ENCODE results near the gene PLXNA2. TPM values are rescaled to one million over a fixed set of nuclear protein-coding genes. Genes with fewer than 3 reads are reported as not detected.

PLXNA2 gene
- total and polyA plus RNA-seq, 2 of the 13 experiments (the other 11 are each of a cell fraction or from before 2014, with no cell fraction given): 1.1 to 2.1 TPM

GRCh38 chr1:208243527-208243966, 637 bp downstream of the PLXNA2 start (continued):
- TF ChIP-seq RAD51 (IDR thresholded peaks at IDR 0.05; ENCODE audit: borderline replicate concordance) (no peak), SIN3A (IDR thresholded peaks at IDR 0.05; ENCODE audit: borderline replicate concordance, low read depth, low read length) (no peak)

GRCh38 chr1:208242941-208243526, 1.1 kb downstream of the PLXNA2 start:
- peak overlapping the region; percentile 65 to 81 (median 80) for H3K4me3 ChIP-seq (replicated peaks in 1 of 3; ENCODE audit: insufficient read depth in 1 of 3, low read depth in 2 of 3, low read length in 3 of 3)
- H3K9ac ChIP-seq (ENCODE audit: insufficient read depth, low read depth, low read length): peak overlapping the region; percentile 51; the same call in 1 of the 2 replicates
- no peaks in the 10 kb centered on the region for H3K36me3 ChIP-seq (replicated peaks in 1 of 2; ENCODE audit: control insufficient read depth in 1 of 2, insufficient read depth in 2 of 2, low read length in 2 of 2)
- POLR2A ChIA-PET: interaction anchor here (1.5 kb wide), 1 partner anchor 40 kb away, joined by 3 read pairs; no protein-coding TSS in a partner anchor
- no peak for DNase-seq (ENCODE audit: low spot score)
- intact Hi-C loops (cut with micrococcal nuclease; ENCODE audit: unreplicated experiment) (no loop called here), in situ Hi-C loops (cut with HindIII; ENCODE audit: extremely low pct_ligation_motif_present, low pct_unique_long_range_greater_than_20kb) (loop anchor here (5.0 kb wide), 1 partner anchor 111 kb away; no protein-coding TSS in a partner anchor)
- no peaks in the 10 kb centered on the region for H4K20me1 ChIP-seq (ENCODE audit: insufficient read depth, low read length)
- BruUV-seq (replicated peaks): no TSS peak
- H3K27me3 ChIP-seq (ENCODE audit: control insufficient read depth in 1 of 2, insufficient read depth in 2 of 2, low read length in 2 of 2): peaks cover 0 to 21% of the 10 kb centered on the region in 2 experiments; a peak in 2 of 5 replicates
- H3K4me1 ChIP-seq (ENCODE audit: insufficient read depth, low read length): peaks cover 64% of the 10 kb centered on the region
- WGBS (ENCODE audit: low lambda C conversion rate): 5% methylated on average over 17 of the region's 54 CpGs
- no peaks in the 10 kb centered on the region for H3K79me2 ChIP-seq (ENCODE audit: insufficient read depth, low read length)
- ATAC-seq: peak; percentile 58
- CTCF ChIA-PET (ENCODE audit: low intra/inter-chr PET ratio, low total read pairs): no interaction called here
- FAIRE-seq: no peak
- no peak overlapping the region for H3K27ac ChIP-seq (ENCODE audit: extremely low read length, insufficient read depth, low read length)
- no peaks in the 10 kb centered on the region for H3K9me3 ChIP-seq (ENCODE audit: low read length)
- no peak overlapping the region for H2AFZ ChIP-seq (ENCODE audit: low read length)
- peak overlapping the region; percentile 92 for H3K4me2 ChIP-seq (ENCODE audit: low read depth, low read length)
- TF ChIP-seq ZNF687 (CRISPR knock-in tag; IDR thresholded peaks at IDR 0.05) (peak; percentile 21; the same call in 1 of the 2 replicates), THAP11 (CRISPR knock-in tag; IDR thresholded peaks at IDR 0.05) (0 out of 2 replicates have a peak, but pooled peaks have one; percentile 27), SALL1 (CRISPR knock-in tag; IDR thresholded peaks at IDR 0.05) (0 out of 2 replicates have a peak, but pooled peaks have one; percentile 21), BRF2 (CRISPR knock-in tag; IDR thresholded peaks at IDR 0.05) (0 out of 2 replicates have a peak, but pooled peaks have one; percentile 32), HDAC1 (CRISPR knock-in tag; IDR thresholded peaks at IDR 0.05) (0 out of 2 replicates have a peak, but pooled peaks have one; percentile 23), ONECUT2 (CRISPR knock-in tag; IDR thresholded peaks at IDR 0.05) (peak; percentile 35; the same call in 1 of the 2 replicates), ZNF235 (CRISPR knock-in tag; IDR thresholded peaks at IDR 0.05; ENCODE audit: borderline replicate concordance) (no peak), GPN1 (CRISPR knock-in tag; IDR thresholded peaks at IDR 0.05; ENCODE audit: borderline replicate concordance) (no peak), AKNA (CRISPR knock-in tag; IDR thresholded peaks at IDR 0.05; ENCODE audit: borderline replicate concordance) (no peak), RAD21 (CRISPR knock-in tag; IDR thresholded peaks at IDR 0.05) (peak; percentile 74)

Data from HepG2 (cell line).